Stimulated activated CD8-positive, alpha-beta memory T cell treated with anti-CD3 and anti-CD28 coated beads, Interleukin-4, amount 100 ng/mL, for 1 hour (primary cell): ENCODE measurements around the gene IPPK.

Experiments used
- DNase-seq, 2 donors: peaks; one replicate each; pipeline ENCODE4 v3.0.0-alpha.2; 2020; ENCODE audit warnings: low read depth in 2 of 2, low spot score in 1 of 2

IPPK gene

GRCh38 chr9:92658176-92658575 is 11.8 kb downstream of the IPPK start:
- DNase-seq: no peak

- no peak for DNase-seq
These were observed 12.4 kb downstream of the IPPK start for GRCh38 chr9:92657296-92658094.

- no peak for DNase-seq
These were observed 13.4 kb downstream of the IPPK start for GRCh38 chr9:92656537-92656925.

GRCh38 chr9:92655896-92656536 is 13.9 kb downstream of the IPPK start:
- no peak for DNase-seq

- DNase-seq: no peak
These were observed 14.6 kb downstream of the IPPK start for GRCh38 chr9:92655366-92655765.

- DNase-seq: no peak
These were observed 15.2 kb downstream of the IPPK start for GRCh38 chr9:92654481-92655301.

- DNase-seq: no peak
These were observed 17.5 kb downstream of the IPPK start for GRCh38 chr9:92652461-92652860.

- DNase-seq: no peak
These were observed 18.9 kb downstream of the IPPK start for GRCh38 chr9:92650839-92651621.

- no peak for DNase-seq
These were observed 19.6 kb downstream of the IPPK start for GRCh38 chr9:92650296-92650695.

GRCh38 chr9:92649007-92649406 is 20.9 kb downstream of the IPPK start:
- no peak for DNase-seq

- no peak for DNase-seq
These were observed 21.4 kb downstream of the IPPK start for GRCh38 chr9:92648474-92648971.

GRCh38 chr9:92647671-92648473 is 22.1 kb downstream of the IPPK start:
- no peak for DNase-seq

- DNase-seq: no peak
These were observed 24.9 kb downstream of the IPPK start for GRCh38 chr9:92645041-92645440.

GRCh38 chr9:92644278-92644677 is 25.7 kb downstream of the IPPK start:
- no peak for DNase-seq

GRCh38 chr9:92642564-92642963 is 27.4 kb downstream of the IPPK start:
- no peak for DNase-seq

GRCh38 chr9:92642041-92642451 is 27.9 kb downstream of the IPPK start:
- no peak for DNase-seq

- no peak for DNase-seq
These were observed 28.7 kb downstream of the IPPK start for GRCh38 chr9:92641092-92641809.

GRCh38 chr9:92640398-92641091 is 29.4 kb downstream of the IPPK start:
- no peak for DNase-seq

GRCh38 chr9:92639791-92640271 is 30.1 kb downstream of the IPPK start:
- DNase-seq: no peak
